Caco-2 (cell line): ENCODE data around the gene GPR6. TPM values are rescaled to one million over a fixed set of nuclear protein-coding genes. Genes with fewer than 3 reads are reported as not detected.

ENCODE experiments used
- BruUV-seq: library from RNA; stranded (reverse); fragments of 400-500 nt; replicated peaks from 2 replicates; lab custom pipeline; 2021; lab: Mats Ljungman, UMichigan
- CTCF ChIA-PET: fragments of 300-600 bp; sonication (Branson Sonifier 250); formaldehyde crosslinking; loops from one replicate; lab custom pipeline; 2022; ENCODE audit warnings: antibody characterized with exemption; lab: Charles Lee
- POLR2A ChIA-PET: fragments of 300-600 bp; sonication (Branson Sonifier 250); formaldehyde crosslinking; loops from one replicate; lab custom pipeline; 2022; ENCODE audit warnings: antibody characterized with exemption; lab: Charles Lee
- DNase-seq, 2 experiments: peaks; one replicate each; pipeline versions ENCODE4 v3.0.0 to v3.0.0-alpha.2; 2020 to 2022
- H3K27me3 ChIP-seq: replicated peaks from 2 replicates; pipeline ENCODE4 v1.6.0; 2011; ENCODE audit warnings: low read length; ENCODE audit not compliant: control insufficient read depth, insufficient read depth
- H3K36me3 ChIP-seq: 2 replicates; pipeline ENCODE4 v1.5.1; 2011; ENCODE audit warnings: low read length; ENCODE audit not compliant: control insufficient read depth, insufficient read depth
- H3K4me1 ChIP-seq: fragments of 250-450 bp; sonication (Bioruptor Pico); 2 replicates; pipeline ENCODE4 v1.5.1; 2020; ENCODE audit warnings: mild to moderate bottlenecking
- H3K4me3 ChIP-seq: 2 replicates; pipeline ENCODE4 v1.5.1; 2011; ENCODE audit warnings: low read depth, mild to moderate bottlenecking, control low read depth, low read length
- H3K9me3 ChIP-seq: fragments of 250-450 bp; sonication (Bioruptor Pico); 2 replicates; pipeline ENCODE4 v1.5.1; 2020; ENCODE audit warnings: mild to moderate bottlenecking, moderate library complexity
- H3K27ac Mint-ChIP-seq: one replicate; pipeline ENCODE4 v1.8.0; 2022; ENCODE audit warnings: mixed read lengths; ENCODE audit not compliant: unreplicated experiment
- H3K27me3 Mint-ChIP-seq: one replicate; pipeline ENCODE4 v1.8.0; 2022; ENCODE audit warnings: mixed read lengths; ENCODE audit not compliant: insufficient read depth, unreplicated experiment
- H3K36me3 Mint-ChIP-seq: one replicate; pipeline ENCODE4 v1.8.0; 2022; ENCODE audit warnings: mild to moderate bottlenecking, mixed read lengths; ENCODE audit not compliant: insufficient read depth, unreplicated experiment
- H3K4me1 Mint-ChIP-seq: one replicate; pipeline ENCODE4 v1.8.0; 2022; ENCODE audit warnings: low read depth, mixed read lengths; ENCODE audit not compliant: unreplicated experiment
- H3K4me3 Mint-ChIP-seq: one replicate; pipeline ENCODE4 v1.8.0; 2022; ENCODE audit warnings: mild to moderate bottlenecking, moderate library complexity, mixed read lengths; ENCODE audit not compliant: unreplicated experiment
- H3K9me3 Mint-ChIP-seq: one replicate; pipeline ENCODE4 v1.8.0; 2022; ENCODE audit warnings: mixed read lengths; ENCODE audit not compliant: unreplicated experiment
- intact Hi-C: fragments of 100-400 bp; cut with micrococcal nuclease; formaldehyde crosslinking; loops from one replicate; pipeline ENCODE4 v1.10.0; 2022; ENCODE audit not compliant: unreplicated experiment
- total RNA-seq: library from RNA; stranded (reverse); gene quantifications from 2 replicates; pipeline ENCODE4 v1.2.3, GENCODE V29; 2022
- TF ChIP-seq, protein P1 (sequence below), 2 experiments: fragments of 200-600 bp in 1 of 2; IDR thresholded peaks; 1 replicate in 1 of 2; 2 replicates in 1 of 2; pipeline versions ENCODE4 v1.5.1 to v1.8.0; 2011 to 2022; ENCODE audit warnings: antibody characterized with exemption in 1 of 2, control low read depth in 1 of 2, inconsistent platforms in 1 of 2, low read depth in 1 of 2, low read length in 1 of 2, mild to moderate bottlenecking in 1 of 2, moderate library complexity in 1 of 2; ENCODE audit not compliant: insufficient read depth in 1 of 2, severe bottlenecking in 1 of 2, unreplicated experiment in 1 of 2

GPR6 gene
- total RNA-seq, 1 experiment from 2014 or later: not detected

DNA sequence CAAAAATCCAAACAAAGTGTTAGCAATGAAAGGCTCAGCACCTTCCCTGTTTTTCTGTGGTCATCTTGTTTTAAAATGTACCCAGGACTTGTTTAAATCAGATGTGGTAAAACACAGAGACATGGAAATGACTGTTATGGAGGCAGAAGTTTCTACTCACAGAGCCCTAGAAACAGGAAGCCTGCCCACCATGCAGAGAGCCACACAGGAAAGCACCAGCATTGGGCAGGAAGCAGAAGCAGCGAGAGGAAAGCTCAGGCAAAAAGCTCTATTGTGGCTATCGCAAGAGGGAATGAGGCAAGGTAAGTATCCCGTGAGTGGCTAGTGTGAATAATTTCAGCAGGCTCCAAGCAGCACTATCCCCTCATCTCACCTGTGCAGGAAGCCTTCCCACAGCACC is 42.8 kb downstream of the GPR6 start:
- no TSS peak for BruUV-seq
- Mint-ChIP-seq H3K4me1 (no peaks in the 10 kb centered on the region), H3K27me3 (peaks cover 10% of the 10 kb centered on the region), H3K4me3 (no peak overlapping the region), H3K36me3 (no peaks in the 10 kb centered on the region), H3K27ac (no peak overlapping the region), H3K9me3 (no peaks in the 10 kb centered on the region)
- ChIA-PET POLR2A (no interaction called here), CTCF (interaction anchor here (2.3 kb wide), 1 partner anchor 19 kb away, joined by 6 read pairs; no protein-coding TSS in a partner anchor)
- TF ChIP-seq, protein P1, sequence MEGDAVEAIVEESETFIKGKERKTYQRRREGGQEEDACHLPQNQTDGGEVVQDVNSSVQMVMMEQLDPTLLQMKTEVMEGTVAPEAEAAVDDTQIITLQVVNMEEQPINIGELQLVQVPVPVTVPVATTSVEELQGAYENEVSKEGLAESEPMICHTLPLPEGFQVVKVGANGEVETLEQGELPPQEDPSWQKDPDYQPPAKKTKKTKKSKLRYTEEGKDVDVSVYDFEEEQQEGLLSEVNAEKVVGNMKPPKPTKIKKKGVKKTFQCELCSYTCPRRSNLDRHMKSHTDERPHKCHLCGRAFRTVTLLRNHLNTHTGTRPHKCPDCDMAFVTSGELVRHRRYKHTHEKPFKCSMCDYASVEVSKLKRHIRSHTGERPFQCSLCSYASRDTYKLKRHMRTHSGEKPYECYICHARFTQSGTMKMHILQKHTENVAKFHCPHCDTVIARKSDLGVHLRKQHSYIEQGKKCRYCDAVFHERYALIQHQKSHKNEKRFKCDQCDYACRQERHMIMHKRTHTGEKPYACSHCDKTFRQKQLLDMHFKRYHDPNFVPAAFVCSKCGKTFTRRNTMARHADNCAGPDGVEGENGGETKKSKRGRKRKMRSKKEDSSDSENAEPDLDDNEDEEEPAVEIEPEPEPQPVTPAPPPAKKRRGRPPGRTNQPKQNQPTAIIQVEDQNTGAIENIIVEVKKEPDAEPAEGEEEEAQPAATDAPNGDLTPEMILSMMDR (IDR thresholded peaks at IDR 0.05; ENCODE audit: insufficient read depth in 1 of 2, low read depth in 1 of 2, low read length in 1 of 2, severe bottlenecking in 1 of 2, unreplicated experiment in 1 of 2): no peak
- H3K4me3 ChIP-seq: no peak overlapping the region
- intact Hi-C loops: no loop called here
- H3K9me3 ChIP-seq: no peaks in the 10 kb centered on the region; the same call in none of the 2 replicates
- H3K27me3 ChIP-seq: no peaks in the 10 kb centered on the region
- DNase-seq: no peak
- H3K4me1 ChIP-seq: 0 out of 2 replicates have a peak, but pooled peaks cover 4% of the 10 kb centered on the region
- H3K36me3 ChIP-seq: no peaks in the 10 kb centered on the region

DNA sequence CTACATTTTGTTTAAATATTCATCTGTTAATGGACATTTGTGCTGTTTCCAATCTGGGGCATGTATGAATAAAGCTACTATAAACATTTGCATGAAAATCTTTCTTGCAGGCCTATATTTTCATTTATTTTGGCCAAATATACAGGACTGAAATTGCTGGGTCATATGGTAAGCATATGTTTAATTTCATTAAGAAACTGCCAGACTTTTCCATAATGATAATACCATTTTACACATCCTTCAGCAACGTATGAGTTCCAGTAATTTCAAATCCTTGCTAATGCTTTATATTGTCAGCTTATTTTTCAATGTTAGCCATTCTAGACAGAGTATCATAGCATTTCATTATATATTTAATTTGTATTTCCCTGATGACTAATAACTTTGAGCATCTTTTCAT is 51.0 kb downstream of the GPR6 start:
- Histone ChIP-seq H3K27me3 (no peaks in the 10 kb centered on the region), H3K4me1 (0 out of 2 replicates have a peak, but pooled peaks cover 4% of the 10 kb centered on the region), H3K4me3 (no peak overlapping the region), H3K9me3 (no peaks in the 10 kb centered on the region; the same call in none of the 2 replicates), H3K36me3 (no peaks in the 10 kb centered on the region)
- H3K27ac Mint-ChIP-seq: no peak overlapping the region
- no peaks in the 10 kb centered on the region for H3K4me1 Mint-ChIP-seq
- no peaks in the 10 kb centered on the region for H3K36me3 Mint-ChIP-seq
- intact Hi-C loops: no loop called here
- BruUV-seq: no TSS peak
- no peak overlapping the region for H3K4me3 Mint-ChIP-seq
- H3K9me3 Mint-ChIP-seq: no peaks in the 10 kb centered on the region
- TF ChIP-seq, protein P1 (IDR thresholded peaks at IDR 0.05; ENCODE audit: insufficient read depth in 1 of 2, low read depth in 1 of 2, low read length in 1 of 2, severe bottlenecking in 1 of 2, unreplicated experiment in 1 of 2): no peak
- DNase-seq: no peak
- ChIA-PET POLR2A (no interaction called here), CTCF (interaction anchor here (0.9 kb wide), 1 partner anchor 11 kb away, joined by 3 read pairs; no protein-coding TSS in a partner anchor)
- no peaks in the 10 kb centered on the region for H3K27me3 Mint-ChIP-seq

Other genes with a start within 250 kb of the GPR6 start
- gene WASF1, start 201.4 kb downstream of the GPR6 start, total RNA-seq: 7.3 and 7.4 TPM in 2 replicates
- gene CDC40, start 202.1 kb downstream of the GPR6 start, total RNA-seq: 22.7 and 23.2 TPM in 2 replicates